IMR-90 (cell line): Measurements from ENCODE around the gene PI4KA.

Source experiments
- CTCF ChIP-seq: conservative IDR thresholded peaks from 2 replicates; pipeline ENCODE4 v1.5.1; 2012; ENCODE audit warnings: mild to moderate bottlenecking, low read depth, low read length, improper control_type of control experiment
- TF ChIP-seq, protein P1 (sequence below): fragments of 150-350 bp; IDR thresholded peaks from 2 replicates; pipeline ENCODE4 v1.6.1; 2016; ENCODE audit warnings: low read depth, mild to moderate bottlenecking, low read length, moderate library complexity, borderline replicate concordance

GRCh38 chr22:20881869-20882815 is 23.5 kb upstream of the PI4KA start:
- TF ChIP-seq CTCF: no peak
- TF ChIP-seq, protein P1, sequence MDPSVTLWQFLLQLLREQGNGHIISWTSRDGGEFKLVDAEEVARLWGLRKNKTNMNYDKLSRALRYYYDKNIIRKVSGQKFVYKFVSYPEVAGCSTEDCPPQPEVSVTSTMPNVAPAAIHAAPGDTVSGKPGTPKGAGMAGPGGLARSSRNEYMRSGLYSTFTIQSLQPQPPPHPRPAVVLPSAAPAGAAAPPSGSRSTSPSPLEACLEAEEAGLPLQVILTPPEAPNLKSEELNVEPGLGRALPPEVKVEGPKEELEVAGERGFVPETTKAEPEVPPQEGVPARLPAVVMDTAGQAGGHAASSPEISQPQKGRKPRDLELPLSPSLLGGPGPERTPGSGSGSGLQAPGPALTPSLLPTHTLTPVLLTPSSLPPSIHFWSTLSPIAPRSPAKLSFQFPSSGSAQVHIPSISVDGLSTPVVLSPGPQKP: no peak
